Tibial artery (tissue), 4 donors: Measurements from ENCODE around the gene VPS8.

Experiments
- DNase-seq, 2 donors: peaks; one replicate each; pipeline ENCODE4 v3.0.0-alpha.2; 2019
- H3K27ac ChIP-seq, 2 donors: fragments of 200-600 bp; sonication (generic) in 1 of 2; 1 replicate in 1 of 2; 2 replicates in 1 of 2; pipeline ENCODE4 v1.5.1; 2018 to 2019; ENCODE audit warnings: mild to moderate bottlenecking in 1 of 2
- H3K27me3 ChIP-seq, 2 donors: fragments of 200-600 bp; sonication (generic) in 1 of 2; one replicate each; pipeline versions ENCODE4 v1.5.1 to v1.6.0; 2016 to 2019
- H3K36me3 ChIP-seq, 3 donors: fragments of 200-600 bp; sonication (generic) in 2 of 3; one replicate each; pipeline ENCODE4 v1.5.1; 2016 to 2019; ENCODE audit warnings: mild to moderate bottlenecking in 2 of 3
- H3K4me1 ChIP-seq, 4 donors: fragments of 200-600 bp; sonication (generic) in 2 of 4; 1 replicate in 3 of 4; 2 replicates in 1 of 4; pipeline ENCODE4 v1.5.1; 2016 to 2019
- H3K4me3 ChIP-seq, 2 donors: fragments of 200-600 bp; sonication (generic) in 1 of 2; 1 replicate in 1 of 2; 2 replicates in 1 of 2; pipeline ENCODE4 v1.5.1; 2018 to 2019; ENCODE audit warnings: mild to moderate bottlenecking in 2 of 2
- H3K9me3 ChIP-seq, 3 donors: fragments of 200-600 bp; sonication (generic) in 1 of 3; one replicate each; pipeline ENCODE4 v1.5.1; 2016 to 2019
- intact Hi-C: fragments of 100-400 bp; cut with DNase I; formaldehyde crosslinking; loops from one replicate; pipeline ENCODE4 v1.15.0; 2023; ENCODE audit warnings: low total_unique reads
- TF ChIP-seq, protein P1 (sequence below), 2 experiments: fragments of 200-600 bp in 1 of 2; fragments of 450-650 bp in 1 of 2; IDR thresholded peaks; one replicate each; pipeline ENCODE4 v1.5.1; 2017 to 2019; ENCODE audit warnings: antibody characterized with exemption in 2 of 2, mild to moderate bottlenecking in 1 of 2, moderate library complexity in 1 of 2

VPS8 gene

GRCh38 chr3:184786280-184786941 lies 25.6 kb upstream of the VPS8 start:
- peak overlapping the region; percentile 62 to 68 for H3K27ac ChIP-seq
- TF ChIP-seq, protein P1, sequence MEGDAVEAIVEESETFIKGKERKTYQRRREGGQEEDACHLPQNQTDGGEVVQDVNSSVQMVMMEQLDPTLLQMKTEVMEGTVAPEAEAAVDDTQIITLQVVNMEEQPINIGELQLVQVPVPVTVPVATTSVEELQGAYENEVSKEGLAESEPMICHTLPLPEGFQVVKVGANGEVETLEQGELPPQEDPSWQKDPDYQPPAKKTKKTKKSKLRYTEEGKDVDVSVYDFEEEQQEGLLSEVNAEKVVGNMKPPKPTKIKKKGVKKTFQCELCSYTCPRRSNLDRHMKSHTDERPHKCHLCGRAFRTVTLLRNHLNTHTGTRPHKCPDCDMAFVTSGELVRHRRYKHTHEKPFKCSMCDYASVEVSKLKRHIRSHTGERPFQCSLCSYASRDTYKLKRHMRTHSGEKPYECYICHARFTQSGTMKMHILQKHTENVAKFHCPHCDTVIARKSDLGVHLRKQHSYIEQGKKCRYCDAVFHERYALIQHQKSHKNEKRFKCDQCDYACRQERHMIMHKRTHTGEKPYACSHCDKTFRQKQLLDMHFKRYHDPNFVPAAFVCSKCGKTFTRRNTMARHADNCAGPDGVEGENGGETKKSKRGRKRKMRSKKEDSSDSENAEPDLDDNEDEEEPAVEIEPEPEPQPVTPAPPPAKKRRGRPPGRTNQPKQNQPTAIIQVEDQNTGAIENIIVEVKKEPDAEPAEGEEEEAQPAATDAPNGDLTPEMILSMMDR (IDR thresholded peaks at IDR 0.05) = no peak
- H3K36me3 ChIP-seq = no peaks in the 10 kb centered on the region
- H3K4me3 ChIP-seq = peak overlapping the region; percentile 13 to 39
- H3K9me3 ChIP-seq = no peaks in the 10 kb centered on the region
- no peaks in the 10 kb centered on the region for H3K27me3 ChIP-seq
- peak; percentile 72 to 86 for DNase-seq
- peaks cover 6 to 19% (median 15%) of the 10 kb centered on the region in 4 donors for H3K4me1 ChIP-seq
- intact Hi-C loops = no loop called here

DNA sequence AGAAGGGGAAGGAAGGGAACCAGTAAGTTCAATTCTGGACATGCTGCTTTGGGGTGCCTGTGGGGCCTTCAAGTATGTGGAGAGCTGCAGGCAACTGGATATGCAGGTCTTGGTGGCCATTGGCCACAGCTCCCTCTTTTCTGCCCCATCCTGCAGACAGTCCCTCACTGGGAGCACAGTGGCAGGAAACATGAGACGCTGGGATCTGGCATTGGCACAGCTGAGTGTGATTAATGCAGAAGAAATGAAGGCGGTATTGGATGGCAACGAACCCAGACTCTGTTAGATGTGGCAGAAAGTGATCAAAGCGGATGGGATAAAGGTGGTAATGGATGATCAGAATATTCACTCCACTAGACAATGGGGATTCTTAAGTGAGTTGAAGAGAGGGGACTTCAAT lies 23.2 kb upstream of the VPS8 start:
- no peak for DNase-seq
- Histone ChIP-seq H3K4me3 (no peak overlapping the region), H3K27me3 (no peaks in the 10 kb centered on the region), H3K4me1 (peaks cover 6 to 19% (median 15%) of the 10 kb centered on the region in 4 donors), H3K27ac (no peak overlapping the region), H3K9me3 (no peaks in the 10 kb centered on the region), H3K36me3 (no peaks in the 10 kb centered on the region)
- intact Hi-C loops = no loop called here
- TF ChIP-seq, protein P1 (IDR thresholded peaks at IDR 0.05) = no peak

DNA sequence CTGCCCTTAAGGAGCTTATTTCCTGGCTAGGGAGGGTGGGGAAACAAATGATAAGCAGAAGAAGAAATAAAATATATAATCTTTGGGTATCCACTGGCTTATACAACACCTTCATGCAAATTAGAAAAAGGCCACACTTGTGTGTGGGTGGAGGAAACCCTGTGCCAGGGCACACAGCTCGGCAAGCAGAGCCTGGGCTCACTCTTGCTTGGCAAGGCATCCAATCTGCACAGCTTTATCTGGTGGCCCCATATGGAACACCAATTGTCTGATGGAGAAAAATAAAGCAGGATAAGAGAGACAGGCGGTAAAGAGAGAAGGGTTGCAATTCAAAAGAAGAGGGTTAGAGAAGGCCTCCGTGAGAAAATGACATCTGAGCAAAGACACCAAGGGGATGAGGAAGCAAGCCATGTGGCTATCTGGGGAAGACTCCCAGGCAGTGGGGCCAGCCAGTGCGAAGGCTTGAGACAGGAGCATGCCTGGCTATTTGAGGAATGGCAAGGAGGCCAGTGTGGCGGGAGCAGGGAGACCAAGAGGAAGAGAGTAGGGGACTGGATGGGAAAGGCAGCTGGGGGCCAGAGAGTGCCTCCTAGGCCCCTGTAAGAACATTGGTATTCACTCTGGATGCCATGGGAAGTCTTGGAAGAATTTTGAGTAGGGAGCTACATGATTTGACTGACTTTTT lies 22.5 kb upstream of the VPS8 start:
- intact Hi-C loops = no loop called here
- no peaks in the 10 kb centered on the region for H3K27me3 ChIP-seq
- H3K4me3 ChIP-seq = no peak overlapping the region
- H3K27ac ChIP-seq = no peak overlapping the region
- H3K4me1 ChIP-seq = peaks cover 6 to 19% (median 15%) of the 10 kb centered on the region in 4 donors
- TF ChIP-seq, protein P1 (IDR thresholded peaks at IDR 0.05) = no peak
- no peaks in the 10 kb centered on the region for H3K36me3 ChIP-seq
- no peak for DNase-seq
- H3K9me3 ChIP-seq = no peaks in the 10 kb centered on the region

- H3K27me3 ChIP-seq = no peaks in the 10 kb centered on the region
- peaks cover 6 to 11% (median 10%) of the 10 kb centered on the region in 4 donors for H3K4me1 ChIP-seq
- H3K27ac ChIP-seq = no peak overlapping the region
- no peaks in the 10 kb centered on the region for H3K36me3 ChIP-seq
- H3K4me3 ChIP-seq = no peak overlapping the region
- intact Hi-C loops = no loop called here
- H3K9me3 ChIP-seq = no peaks in the 10 kb centered on the region
- no peak for DNase-seq
- TF ChIP-seq, protein P1 (IDR thresholded peaks at IDR 0.05) = no peak
Measured at GRCh38 chr3:184791171-184791570, 20.8 kb upstream of the VPS8 start.

DNA sequence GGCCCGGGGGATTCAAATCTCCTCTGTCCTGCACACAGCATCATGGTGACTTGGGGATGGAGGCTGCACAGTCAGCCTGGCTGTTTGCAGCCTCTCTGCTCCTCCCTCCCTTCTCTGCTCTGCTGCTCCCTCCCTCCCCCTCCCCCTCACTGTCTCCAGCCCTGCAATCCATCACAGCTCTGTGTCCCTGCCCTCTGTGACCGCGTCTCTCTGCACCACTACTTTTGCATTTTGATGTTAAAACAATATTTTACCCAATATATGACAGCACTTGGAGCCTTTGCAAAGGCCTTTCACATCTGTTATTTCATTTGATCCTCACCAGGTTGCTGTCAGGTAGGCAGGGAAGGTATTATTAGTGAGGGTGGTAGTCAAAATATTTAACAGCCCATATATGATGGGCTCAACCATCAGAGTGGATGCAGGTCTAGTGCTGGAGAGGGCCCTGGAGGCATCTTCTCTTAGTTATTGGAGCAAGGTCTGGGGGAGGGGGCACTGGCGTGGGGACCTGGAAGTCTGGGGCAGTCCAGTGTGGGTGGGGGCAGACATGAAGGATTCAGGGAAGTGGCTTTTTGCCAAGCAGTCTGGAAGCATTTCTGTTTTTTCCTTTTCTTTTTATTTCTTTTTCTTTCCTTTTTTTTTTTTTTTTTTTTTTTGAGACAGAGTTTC lies 16.3 kb upstream of the VPS8 start:
- intact Hi-C loops = no loop called here
- Histone ChIP-seq H3K36me3 (no peaks in the 10 kb centered on the region), H3K4me3 (no peak overlapping the region), H3K4me1 (no peaks in the 10 kb centered on the region), H3K27ac (no peak overlapping the region), H3K9me3 (no peaks in the 10 kb centered on the region), H3K27me3 (peaks cover 0 to 6% of the 10 kb centered on the region in 2 donors)
- DNase-seq = no peak
- TF ChIP-seq, protein P1 (IDR thresholded peaks at IDR 0.05) = no peak
